HG03378 (cell line): ENCODE results near the gene CAPN5.

Experiments
- ATAC-seq: cut with Tn5 transposase; IDR thresholded peaks from one replicate; pipeline ENCODE4 v1.9.1; 2021; ENCODE audit warnings: mild to moderate bottlenecking, moderate library complexity; ENCODE audit not compliant: unreplicated experiment

CAPN5 gene

DNA sequence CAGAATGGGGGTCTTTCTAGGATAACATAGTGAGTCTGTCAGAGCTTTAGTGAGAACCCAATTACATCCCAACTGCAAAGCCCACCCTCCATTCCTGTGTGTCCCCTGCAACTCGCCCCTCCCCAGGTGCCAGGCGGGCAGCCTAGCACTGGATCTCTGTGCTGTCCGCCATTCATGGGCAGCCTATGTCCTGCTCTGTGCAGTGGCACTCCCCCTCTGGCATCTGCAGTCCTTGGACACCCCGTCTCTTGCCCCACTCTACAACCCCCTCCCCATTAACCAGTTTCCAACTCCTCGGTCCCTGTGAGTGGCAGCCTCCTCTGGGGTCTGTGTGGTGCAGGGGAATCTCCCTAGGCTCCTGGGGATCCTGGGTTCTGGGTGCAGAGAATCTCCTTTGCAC is 98.3 kb downstream of the CAPN5 start:
- ATAC-seq = no peak

DNA sequence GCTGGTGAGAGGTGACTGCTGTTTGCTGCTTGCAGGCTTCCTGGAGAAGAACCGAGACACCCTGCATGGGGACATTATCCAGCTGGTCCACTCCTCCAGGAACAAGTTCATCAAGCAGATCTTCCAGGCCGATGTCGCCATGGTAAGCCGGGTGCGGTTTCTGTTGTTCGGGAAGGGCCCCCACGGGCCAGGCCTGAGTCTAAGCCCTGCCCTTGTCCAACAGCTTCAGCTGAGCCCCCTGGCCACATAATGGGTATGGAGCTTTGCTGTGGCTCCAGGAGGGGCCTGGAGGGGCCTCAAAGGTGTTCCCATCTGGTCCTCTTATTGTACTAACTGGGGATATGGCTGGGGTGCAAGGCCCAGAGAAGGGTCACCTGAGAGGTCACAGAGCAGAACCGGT is 99.2 kb downstream of the CAPN5 start:
- ATAC-seq = no peak

DNA sequence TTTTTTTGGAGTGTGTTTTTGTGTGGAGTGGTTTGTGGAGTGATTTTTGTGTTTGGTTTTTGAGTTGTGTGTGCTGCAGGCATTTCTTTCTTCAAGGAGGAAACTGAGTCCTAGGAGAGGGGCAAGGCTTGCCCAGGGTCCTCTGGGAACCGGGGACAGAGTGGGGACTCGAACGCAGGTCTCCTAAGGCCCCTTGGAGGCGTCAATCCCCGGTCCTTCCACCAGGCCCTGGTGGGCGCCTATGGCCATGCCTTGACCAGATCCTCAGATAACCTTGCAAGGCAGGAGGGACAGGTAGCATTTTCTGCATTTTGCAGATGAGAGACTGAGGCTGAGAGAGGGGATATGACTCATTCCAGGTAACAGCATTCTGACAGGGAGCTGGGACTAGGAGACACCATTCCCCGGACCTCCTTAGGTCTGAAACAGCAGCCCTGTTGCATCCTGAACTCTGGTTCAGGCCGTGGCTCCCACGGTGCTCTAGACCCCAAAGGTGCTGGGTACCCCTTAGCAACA is 100.4 kb downstream of the CAPN5 start:
- ATAC-seq = no peak

DNA sequence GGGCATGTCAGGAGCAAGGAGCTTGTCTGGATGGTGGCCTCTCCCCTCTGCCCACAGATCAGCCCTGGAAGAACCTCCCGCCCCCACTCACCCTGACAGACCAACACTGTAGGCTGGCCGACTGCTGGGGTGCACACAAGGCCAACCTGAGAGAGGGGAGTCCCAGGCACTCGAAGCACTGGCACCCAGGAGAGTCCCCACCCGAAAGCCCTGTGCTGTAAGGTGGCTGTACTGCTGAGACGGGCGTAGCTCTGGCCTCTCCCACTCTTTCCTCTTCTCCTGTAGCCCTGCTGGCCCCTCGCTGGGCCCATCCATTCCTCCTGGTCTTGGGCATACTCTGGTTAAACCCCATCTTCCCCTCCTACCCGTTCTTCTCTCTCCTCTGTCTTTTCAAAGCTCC is 101.0 kb downstream of the CAPN5 start:
- no peak for ATAC-seq

DNA sequence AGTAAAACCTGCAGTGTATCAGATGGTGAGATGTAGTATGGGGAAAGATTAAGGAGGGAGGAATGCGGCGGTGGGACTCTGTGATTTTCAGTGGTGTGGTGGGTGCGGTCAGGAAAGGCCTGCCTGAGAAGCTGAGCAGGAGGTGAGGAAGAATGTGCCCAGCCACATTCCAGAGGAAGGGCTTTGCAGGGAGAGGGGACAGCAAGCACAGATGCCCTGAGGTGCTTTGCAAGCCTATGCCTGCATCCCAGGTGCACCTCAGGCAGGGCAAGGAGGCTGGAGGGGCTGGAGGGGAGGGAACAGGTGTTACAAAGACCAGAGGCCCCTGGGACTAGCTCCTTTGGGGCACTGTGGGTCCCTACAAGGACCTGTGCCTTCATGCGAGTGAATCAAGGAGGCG is 103.3 kb downstream of the CAPN5 start:
- no peak for ATAC-seq

DNA sequence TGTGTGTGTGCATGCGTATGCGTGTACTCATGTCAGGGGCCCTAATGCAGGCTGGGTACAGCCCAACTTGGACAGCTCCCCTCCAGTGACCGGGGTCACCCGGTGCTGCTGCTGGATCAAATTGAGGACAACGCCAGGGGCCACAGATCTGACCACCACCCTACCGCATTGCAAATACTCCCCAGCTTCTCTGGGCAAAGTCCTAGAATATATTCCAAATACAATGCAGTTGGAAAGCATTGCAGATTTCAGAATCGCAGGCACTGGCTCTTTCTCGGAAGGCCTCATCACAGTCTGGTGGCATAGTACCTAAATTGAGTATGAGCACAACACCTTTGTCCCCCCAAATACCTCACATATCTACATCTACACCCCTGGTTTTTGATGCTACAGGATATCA is 104.5 kb downstream of the CAPN5 start:
- ATAC-seq = no peak

DNA sequence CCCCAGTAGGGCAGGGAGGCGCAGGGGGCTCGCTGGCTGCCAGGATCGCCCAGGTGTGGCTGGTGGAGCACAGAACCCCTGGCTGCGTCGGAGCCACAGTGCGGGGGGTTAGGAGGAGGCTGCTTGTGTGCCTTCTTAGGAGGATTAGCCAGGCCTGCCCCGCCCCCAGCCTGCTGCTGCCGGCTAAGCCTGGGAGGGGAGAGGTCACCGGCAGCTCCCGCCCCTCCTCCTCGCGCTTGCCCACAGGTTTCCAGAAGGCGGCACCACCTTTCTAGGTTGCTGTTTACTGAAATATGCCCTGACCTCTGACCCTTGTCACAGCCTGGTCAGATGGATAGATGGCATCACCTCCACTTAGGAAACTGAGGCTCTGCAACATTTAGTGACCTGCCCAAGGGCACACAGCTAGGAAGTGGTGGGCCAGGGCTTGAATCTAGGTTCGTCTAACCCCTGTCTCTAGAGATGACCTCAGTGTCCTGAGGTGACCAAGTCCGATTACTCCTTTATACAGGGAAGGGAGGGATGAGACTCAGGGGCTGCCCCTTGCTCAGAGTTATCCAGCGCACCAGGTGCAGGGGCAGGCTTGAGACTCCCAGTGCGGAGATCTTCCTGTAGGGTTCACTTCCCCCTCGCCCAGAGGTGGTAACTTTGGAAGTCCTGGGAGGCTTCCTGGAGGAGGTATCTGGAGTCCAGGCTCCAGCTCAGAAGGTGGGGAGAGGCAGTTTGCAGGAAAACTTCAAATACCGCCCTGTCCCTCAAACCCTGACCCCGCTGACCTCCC is 105.3 kb downstream of the CAPN5 start:
- ATAC-seq = no peak

DNA sequence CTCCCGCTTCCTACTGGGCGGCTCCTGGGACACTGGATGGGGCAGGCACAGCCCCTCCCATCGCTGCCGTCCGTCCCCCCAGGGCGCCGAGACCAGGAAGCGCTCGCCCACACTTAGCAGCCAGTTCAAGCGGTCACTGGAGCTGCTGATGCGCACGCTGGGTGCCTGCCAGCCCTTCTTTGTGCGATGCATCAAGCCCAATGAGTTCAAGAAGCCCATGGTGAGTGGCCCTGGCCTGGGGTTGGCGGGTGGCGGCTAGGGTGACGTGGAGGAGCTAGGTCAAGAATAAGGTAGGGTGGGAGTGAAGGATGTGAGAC is 105.9 kb downstream of the CAPN5 start:
- no peak for ATAC-seq

DNA sequence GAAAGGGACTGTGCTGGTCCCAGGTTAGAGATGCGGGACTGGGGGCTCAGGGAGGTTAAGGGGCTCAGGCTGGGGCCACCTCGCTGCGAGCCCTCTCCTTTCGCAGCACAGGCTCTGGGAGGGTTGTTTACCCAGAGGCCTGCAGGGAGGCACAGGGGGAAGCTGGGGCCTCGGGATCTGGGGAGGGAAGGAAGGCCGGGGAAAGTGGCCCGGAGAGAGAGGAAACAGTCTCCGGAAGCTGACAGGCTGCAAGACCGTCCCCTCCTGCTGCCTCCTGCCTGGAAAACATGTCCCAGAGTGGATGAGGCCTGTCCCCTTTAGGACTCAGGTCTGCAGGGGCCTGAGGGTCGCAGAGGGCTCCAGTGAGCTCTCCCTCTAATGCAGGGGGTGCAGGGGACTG is 106.7 kb downstream of the CAPN5 start:
- no peak for ATAC-seq

DNA sequence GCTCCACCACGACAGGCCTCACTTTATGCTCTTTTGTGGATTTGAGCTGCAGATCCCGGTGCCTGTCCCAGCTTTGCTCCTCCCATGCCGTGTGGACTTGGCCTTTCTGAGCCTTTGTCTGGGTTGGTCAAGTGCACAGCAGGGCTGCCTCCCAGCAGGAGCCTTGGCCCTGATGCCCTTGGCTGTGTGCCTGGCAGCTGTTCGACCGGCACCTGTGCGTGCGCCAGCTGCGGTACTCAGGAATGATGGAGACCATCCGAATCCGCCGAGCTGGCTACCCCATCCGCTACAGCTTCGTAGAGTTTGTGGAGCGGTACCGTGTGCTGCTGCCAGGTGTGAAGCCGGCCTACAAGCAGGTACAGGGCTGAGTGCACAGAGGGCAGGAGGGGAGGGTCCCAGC is 107.8 kb downstream of the CAPN5 start:
- no peak for ATAC-seq

DNA sequence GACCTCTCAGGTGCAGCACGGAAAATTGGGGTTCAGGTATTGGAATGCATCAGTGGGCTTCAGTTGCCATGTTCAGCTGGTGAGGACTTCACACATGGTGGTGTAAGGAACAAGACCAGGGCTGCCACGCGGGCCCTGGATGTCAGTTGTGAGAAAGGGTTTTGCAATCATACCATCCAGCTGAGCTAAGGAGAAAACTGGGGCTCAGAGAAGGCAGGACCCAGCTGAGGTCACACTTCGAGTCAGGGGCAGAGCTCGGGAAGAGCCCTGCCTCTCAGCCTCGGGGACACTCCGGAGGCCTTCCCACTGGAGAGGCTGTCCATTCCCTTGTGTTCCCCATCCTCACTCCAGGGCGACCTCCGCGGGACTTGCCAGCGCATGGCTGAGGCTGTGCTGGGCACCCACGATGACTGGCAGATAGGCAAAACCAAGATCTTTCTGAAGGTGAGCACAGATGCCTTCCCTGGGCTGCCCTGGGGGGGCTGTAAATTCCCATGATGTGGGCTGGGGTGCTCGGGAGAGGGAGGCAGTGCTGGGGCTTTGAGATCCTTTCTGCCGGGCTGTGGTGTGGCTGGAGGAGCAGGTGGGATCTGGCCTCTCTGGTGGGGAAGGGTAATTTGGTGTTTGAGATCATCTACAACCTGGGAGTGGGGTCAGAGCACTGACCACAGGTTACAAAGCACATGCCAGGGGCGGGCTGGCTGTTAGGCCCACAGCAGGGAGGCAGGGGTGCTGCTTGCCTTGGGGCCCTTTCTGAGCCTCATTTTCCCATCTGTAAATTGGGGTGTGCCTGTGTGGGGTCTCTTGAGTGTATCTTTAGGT is 108.5 kb downstream of the CAPN5 start:
- ATAC-seq = no peak
